PC-3 (cell line): ENCODE measurements around the gene HPSE2. TPM values are rescaled to one million over a fixed set of nuclear protein-coding genes. Genes with fewer than 3 reads are reported as not detected.

Experiments used
- ATAC-seq: fragments of 200-7000 bp; cut with Tn5 transposase; 2 replicates; pipeline ENCODE4 v1.9.1; 2020; ENCODE audit warnings: mild to moderate bottlenecking, moderate library complexity
- BruUV-seq: library from RNA; stranded (reverse); fragments of 400-500 nt; replicated peaks from 2 replicates; lab custom pipeline; 2021; lab: Mats Ljungman, UMichigan
- CTCF ChIA-PET: fragments of 300-600 bp; sonication (Branson Sonifier 250); formaldehyde crosslinking; loops from one replicate; lab custom pipeline; 2022; ENCODE audit warnings: antibody characterized with exemption; lab: Charles Lee
- POLR2A ChIA-PET: fragments of 300-600 bp; sonication (Branson Sonifier 250); formaldehyde crosslinking; loops from one replicate; lab custom pipeline; 2022; ENCODE audit warnings: antibody characterized with exemption; ENCODE audit not compliant: unreplicated experiment; lab: Charles Lee
- DNase-seq: peaks from one replicate; pipeline ENCODE4 v3.0.0-alpha.2; 2015
- H2AFZ ChIP-seq: fragments of 300-600 bp; sonication (generic); 2 replicates; pipeline ENCODE4 v1.6.0; 2016; ENCODE audit warnings: antibody characterized with exemption, low read length
- H3F3A ChIP-seq: fragments of 300-600 bp; sonication (generic); one replicate; pipeline ENCODE4 v1.6.0; 2017; ENCODE audit warnings: antibody characterized with exemption, low read length, control low read depth, mild to moderate bottlenecking; ENCODE audit not compliant: unreplicated experiment
- H3K27ac ChIP-seq: fragments of 300-600 bp; sonication (generic); 2 replicates; pipeline ENCODE4 v1.5.1; 2016; ENCODE audit warnings: mild to moderate bottlenecking, low read length
- H3K27me3 ChIP-seq: fragments of 300-600 bp; sonication (generic); 2 replicates; pipeline ENCODE4 v1.6.1; 2016; ENCODE audit warnings: low read length, mixed read lengths
- H3K36me3 ChIP-seq: fragments of 300-600 bp; sonication (generic); 2 replicates; pipeline ENCODE4 v1.6.1; 2016; ENCODE audit warnings: low read depth, mixed run types, low read length, mixed read lengths
- H3K4me1 ChIP-seq: fragments of 300-600 bp; sonication (generic); 2 replicates; pipeline ENCODE4 v1.5.1; 2016; ENCODE audit warnings: low read length; ENCODE audit not compliant: insufficient read depth
- H3K4me2 ChIP-seq: fragments of 300-600 bp; sonication (generic); 2 replicates; pipeline ENCODE4 v1.6.0; 2016; ENCODE audit warnings: low read length
- H3K4me3 ChIP-seq: fragments of 300-600 bp; sonication (generic); 2 replicates; pipeline ENCODE4 v1.5.1; 2016; ENCODE audit warnings: mild to moderate bottlenecking, low read length, mixed read lengths
- H3K79me2 ChIP-seq: fragments of 300-600 bp; sonication (generic); 2 replicates; pipeline ENCODE4 v1.6.1; 2017; ENCODE audit warnings: low read length, mixed read lengths
- H3K9ac ChIP-seq: fragments of 300-600 bp; sonication (generic); 2 replicates; pipeline ENCODE4 v1.6.0; 2016; ENCODE audit warnings: mild to moderate bottlenecking, low read length
- H3K9me2 ChIP-seq: fragments of 300-600 bp; sonication (generic); replicated peaks from 2 replicates; pipeline ENCODE4 v1.6.1; 2016; ENCODE audit warnings: mixed run types, low read length, mixed read lengths
- H3K9me3 ChIP-seq: fragments of 300-600 bp; sonication (generic); 2 replicates; pipeline ENCODE4 v1.6.1; 2016; ENCODE audit warnings: low read length, mixed read lengths
- H4K20me1 ChIP-seq: fragments of 300-600 bp; sonication (generic); 2 replicates; pipeline ENCODE4 v1.6.1; 2016; ENCODE audit warnings: low read length, mixed read lengths
- CTCF ChIP-seq: fragments of 300-600 bp; sonication (generic); conservative IDR thresholded peaks from 2 replicates; pipeline ENCODE4 v1.5.1; 2017; ENCODE audit warnings: antibody characterized with exemption, low read depth, mild to moderate bottlenecking, low read length
- EZH2 ChIP-seq: fragments of 300-600 bp; sonication (generic); IDR thresholded peaks from one replicate; pipeline ENCODE4 v1.6.1; 2017; ENCODE audit warnings: antibody characterized with exemption, mild to moderate bottlenecking, low read length; ENCODE audit not compliant: unreplicated experiment
- EZH2phosphoT487 ChIP-seq: fragments of 300-600 bp; sonication (generic); IDR thresholded peaks from 2 replicates; pipeline ENCODE4 v1.6.1; 2018; ENCODE audit warnings: mild to moderate bottlenecking, antibody characterized with exemption, low read length, borderline replicate concordance
- intact Hi-C: fragments of 100-400 bp; cut with micrococcal nuclease; formaldehyde crosslinking; loops from 2 replicates; pipeline ENCODE4 v1.9.0; 2023
- total RNA-seq: library from RNA; depleted of rRNA; stranded (reverse); fragments of >200 nt; gene quantifications from 2 replicates; pipeline ENCODE4 v1.2.3, GENCODE V29; 2014

Gene HPSE2
- total RNA-seq, 1 experiment from 2014 or later = 0.15 TPM

DNA sequence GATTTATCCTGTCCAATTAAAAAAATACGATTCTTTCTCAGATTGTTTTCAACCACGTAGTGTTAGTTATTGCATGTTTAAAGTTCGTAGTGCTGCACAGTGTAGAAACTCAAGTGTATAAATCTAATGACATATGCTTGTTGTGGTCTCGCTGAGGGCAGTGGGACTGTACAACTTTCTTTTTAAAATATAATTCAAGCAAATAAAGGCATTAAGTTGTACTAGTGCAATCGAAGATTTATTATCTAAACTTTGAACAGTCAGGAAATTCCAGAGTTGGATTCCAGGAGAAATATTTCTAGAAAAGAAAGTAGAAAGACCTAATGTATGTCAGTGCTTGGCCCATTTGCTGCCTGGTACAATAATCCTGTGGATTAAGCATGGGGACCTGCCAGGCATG, 664.8 kb downstream of the HPSE2 start:
- ChIA-PET CTCF (no interaction called here), POLR2A (no interaction called here)
- no peak for DNase-seq
- no peak overlapping the region for H3K4me2 ChIP-seq
- H3K4me3 ChIP-seq = no peak overlapping the region
- H3K9ac ChIP-seq = no peak overlapping the region
- no peaks in the 10 kb centered on the region for H3K9me2 ChIP-seq
- intact Hi-C loops = no loop called here
- H4K20me1 ChIP-seq = no peaks in the 10 kb centered on the region
- H2AFZ ChIP-seq = no peak overlapping the region
- no peaks in the 10 kb centered on the region for H3K79me2 ChIP-seq
- no peaks in the 10 kb centered on the region for H3F3A ChIP-seq
- no peaks in the 10 kb centered on the region for H3K36me3 ChIP-seq
- H3K27ac ChIP-seq = no peak overlapping the region
- TF ChIP-seq EZH2 = no peak
- no peak for TF ChIP-seq EZH2phosphoT487
- TF ChIP-seq CTCF = no peak
- ATAC-seq = no peak
- no TSS peak for BruUV-seq
- no peaks in the 10 kb centered on the region for H3K9me3 ChIP-seq
- peaks cover 17% of the 10 kb centered on the region for H3K27me3 ChIP-seq
- H3K4me1 ChIP-seq = no peaks in the 10 kb centered on the region

GRCh38 chr10:98569853-98570252, 665.8 kb downstream of the HPSE2 start:
- no peak for ATAC-seq
- no peak for DNase-seq
- H4K20me1 ChIP-seq = no peaks in the 10 kb centered on the region
- H3K79me2 ChIP-seq = no peaks in the 10 kb centered on the region
- peaks cover 17% of the 10 kb centered on the region for H3K27me3 ChIP-seq
- no peaks in the 10 kb centered on the region for H3K9me3 ChIP-seq
- no peak overlapping the region for H3K4me3 ChIP-seq
- no TSS peak for BruUV-seq
- H3K9me2 ChIP-seq = no peaks in the 10 kb centered on the region
- no peak overlapping the region for H3K4me2 ChIP-seq
- no peaks in the 10 kb centered on the region for H3K36me3 ChIP-seq
- intact Hi-C loops = no loop called here
- H2AFZ ChIP-seq = no peak overlapping the region
- no peak overlapping the region for H3K9ac ChIP-seq
- no peaks in the 10 kb centered on the region for H3K4me1 ChIP-seq
- ChIA-PET POLR2A (no interaction called here), CTCF (interaction anchor here (0.5 kb wide), 1 partner anchor 113 kb away, joined by 3 read pairs; no protein-coding TSS in a partner anchor)
- H3K27ac ChIP-seq = no peak overlapping the region
- TF ChIP-seq EZH2phosphoT487 = no peak
- no peak for TF ChIP-seq CTCF
- TF ChIP-seq EZH2 = no peak
- H3F3A ChIP-seq = no peaks in the 10 kb centered on the region

DNA sequence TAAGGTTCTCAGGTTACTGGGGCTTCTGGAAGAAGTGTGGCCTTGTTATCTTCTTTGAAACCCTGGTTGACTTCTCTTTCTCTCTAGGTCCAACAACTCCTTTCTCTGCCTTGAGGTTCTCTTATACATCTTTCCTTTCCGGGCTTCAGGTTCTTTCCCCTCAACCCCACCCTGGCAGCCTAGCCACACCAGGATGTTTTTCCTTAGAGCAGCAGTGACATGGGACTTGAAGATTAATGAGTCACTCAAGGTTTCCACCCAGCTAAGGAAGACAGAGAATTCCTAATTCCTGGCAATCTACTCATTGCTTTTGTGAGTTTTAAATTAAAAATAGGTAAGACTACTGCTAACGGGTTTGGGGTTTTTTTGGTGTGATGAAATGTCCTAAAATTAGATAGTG, 667.1 kb downstream of the HPSE2 start:
- no TSS peak for BruUV-seq
- Histone ChIP-seq H3K9me2 (no peaks in the 10 kb centered on the region), H4K20me1 (no peaks in the 10 kb centered on the region), H3K4me3 (no peak overlapping the region), H3K4me1 (no peaks in the 10 kb centered on the region), H3K27me3 (peaks cover 18% of the 10 kb centered on the region), H3K27ac (no peak overlapping the region), H3K79me2 (no peaks in the 10 kb centered on the region), H3K9ac (no peak overlapping the region), H3K9me3 (no peaks in the 10 kb centered on the region), H3K36me3 (no peaks in the 10 kb centered on the region), H2AFZ (no peak overlapping the region), H3K4me2 (no peak overlapping the region), H3F3A (no peaks in the 10 kb centered on the region)
- intact Hi-C loops = no loop called here
- ATAC-seq = no peak
- no peak for DNase-seq
- ChIA-PET POLR2A (no interaction called here), CTCF (no interaction called here)
- no peak for TF ChIP-seq CTCF
- no peak for TF ChIP-seq EZH2phosphoT487
- no peak for TF ChIP-seq EZH2
